Liver (tissue), 3 donors: ENCODE measurements around the gene DNAI2.

ENCODE experiments used
- NR2F2 ChIP-seq: IDR thresholded peaks from 2 replicates; pipeline ENCODE4 v1.6.1; 2016; ENCODE audit warnings: antibody characterized with exemption
- TF ChIP-seq, protein P1 (sequence below): fragments of 150-350 bp; IDR thresholded peaks from 2 replicates; pipeline ENCODE4 v1.5.1; 2017; ENCODE audit warnings: improper control_type of control experiment, low read depth, low read length; ENCODE audit not compliant: missing input control
- TF ChIP-seq, protein P2 (sequence below): IDR thresholded peaks from 2 replicates; pipeline ENCODE4 v1.6.1; 2016; ENCODE audit warnings: antibody characterized with exemption
- donor health status: healthy.
- donor health status: healthy.

- TF ChIP-seq, protein P1, sequence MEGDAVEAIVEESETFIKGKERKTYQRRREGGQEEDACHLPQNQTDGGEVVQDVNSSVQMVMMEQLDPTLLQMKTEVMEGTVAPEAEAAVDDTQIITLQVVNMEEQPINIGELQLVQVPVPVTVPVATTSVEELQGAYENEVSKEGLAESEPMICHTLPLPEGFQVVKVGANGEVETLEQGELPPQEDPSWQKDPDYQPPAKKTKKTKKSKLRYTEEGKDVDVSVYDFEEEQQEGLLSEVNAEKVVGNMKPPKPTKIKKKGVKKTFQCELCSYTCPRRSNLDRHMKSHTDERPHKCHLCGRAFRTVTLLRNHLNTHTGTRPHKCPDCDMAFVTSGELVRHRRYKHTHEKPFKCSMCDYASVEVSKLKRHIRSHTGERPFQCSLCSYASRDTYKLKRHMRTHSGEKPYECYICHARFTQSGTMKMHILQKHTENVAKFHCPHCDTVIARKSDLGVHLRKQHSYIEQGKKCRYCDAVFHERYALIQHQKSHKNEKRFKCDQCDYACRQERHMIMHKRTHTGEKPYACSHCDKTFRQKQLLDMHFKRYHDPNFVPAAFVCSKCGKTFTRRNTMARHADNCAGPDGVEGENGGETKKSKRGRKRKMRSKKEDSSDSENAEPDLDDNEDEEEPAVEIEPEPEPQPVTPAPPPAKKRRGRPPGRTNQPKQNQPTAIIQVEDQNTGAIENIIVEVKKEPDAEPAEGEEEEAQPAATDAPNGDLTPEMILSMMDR: no peak
- TF ChIP-seq, protein P2, sequence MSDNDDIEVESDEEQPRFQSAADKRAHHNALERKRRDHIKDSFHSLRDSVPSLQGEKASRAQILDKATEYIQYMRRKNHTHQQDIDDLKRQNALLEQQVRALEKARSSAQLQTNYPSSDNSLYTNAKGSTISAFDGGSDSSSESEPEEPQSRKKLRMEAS: no peak
- TF ChIP-seq NR2F2: peak; percentile 98
Measured at GRCh38 chr17:74343526-74344284, 69.7 kb downstream of the DNAI2 start.
